ENCODE results near the gene SLAIN1.
"Not testable (repeated sequence)": the region's sequence is repeated elsewhere in the genome, so short reads cannot be mapped to it uniquely, and the experiment has no call there.

Gene SLAIN1

GRCh38 chr13:77697217-77698103 is at the start of gene SLAIN1:
SLAIN1 (plus strand) TSS chr13:77697687; CDS start chr13:77697914, 227 bp downstream.
- ChIA-PET CTCF (interaction anchor here (0.6 to 0.7 kb wide), 2 partner anchors 44 to 1347 kb away, joined by 3 read pairs; no protein-coding TSS in a partner anchor), POLR2A (ENCODE audit: low non-redundant PET) (no interaction called here)
- no peak for DNase-seq (ENCODE audit: low spot score)
- no peak for TF ChIP-seq CTCF (conservative IDR thresholded peaks at IDR 0.05; ENCODE audit: low read depth)
- H3K27ac ChIP-seq: no peak within 1 kb of the TSS

GRCh38 chr13:77650409-77650808 is 47.1 kb upstream of the SLAIN1 start:
- no peak overlapping the region for H3K27ac ChIP-seq
- ChIA-PET CTCF (no interaction called here), POLR2A (ENCODE audit: low non-redundant PET) (no interaction called here)
- TF ChIP-seq CTCF (conservative IDR thresholded peaks at IDR 0.05; ENCODE audit: low read depth): no peak
- no peak for DNase-seq (ENCODE audit: low spot score)

GRCh38 chr13:77653301-77653700 is 44.2 kb upstream of the SLAIN1 start:
- ChIA-PET POLR2A (ENCODE audit: low non-redundant PET) (no interaction called here), CTCF (interaction anchor here (0.6 kb wide), 1 partner anchor 1665 kb away, joined by 4 read pairs; no protein-coding TSS in a partner anchor)
- no peak for DNase-seq (ENCODE audit: low spot score)
- no peak overlapping the region for H3K27ac ChIP-seq
- TF ChIP-seq CTCF (conservative IDR thresholded peaks at IDR 0.05; ENCODE audit: low read depth): no peak

GRCh38 chr13:77660016-77660415 is 37.5 kb upstream of the SLAIN1 start:
- DNase-seq (ENCODE audit: low spot score); H3K27ac ChIP-seq; CTCF ChIA-PET; POLR2A ChIA-PET (ENCODE audit: low non-redundant PET): not testable (repeated sequence)

- POLR2A ChIA-PET (ENCODE audit: low non-redundant PET): no interaction called here
- H3K27ac ChIP-seq: no peak overlapping the region
- no peak for DNase-seq (ENCODE audit: low spot score)
- no peak for TF ChIP-seq CTCF (conservative IDR thresholded peaks at IDR 0.05; ENCODE audit: low read depth)
- CTCF ChIA-PET: no interaction called here
Observed at GRCh38 chr13:77660841-77661250, 36.6 kb upstream of the SLAIN1 start.

GRCh38 chr13:77662301-77662700 is 35.2 kb upstream of the SLAIN1 start:
- DNase-seq (ENCODE audit: low spot score); H3K27ac ChIP-seq; CTCF ChIA-PET; POLR2A ChIA-PET (ENCODE audit: low non-redundant PET): not testable (repeated sequence)

- DNase-seq (ENCODE audit: low spot score); POLR2A ChIA-PET (ENCODE audit: low non-redundant PET); CTCF ChIA-PET; H3K27ac ChIP-seq: not testable (repeated sequence)
Observed at GRCh38 chr13:77662831-77663230, 34.7 kb upstream of the SLAIN1 start.

- CTCF ChIA-PET: no interaction called here
Observed at GRCh38 chr13:77674852-77675251, 22.6 kb upstream of the SLAIN1 start.

More at GRCh38 chr13:77674852-77675251, 22.6 kb upstream of the SLAIN1 start:
- no peak overlapping the region for H3K27ac ChIP-seq
- no peak for TF ChIP-seq CTCF (conservative IDR thresholded peaks at IDR 0.05; ENCODE audit: low read depth)
- DNase-seq (ENCODE audit: low spot score): no peak
- POLR2A ChIA-PET (ENCODE audit: low non-redundant PET): no interaction called here

Data from RWPE1 (cell line).